ENCODE measurements around the gene KCNE1.

Gene KCNE1

DNA sequence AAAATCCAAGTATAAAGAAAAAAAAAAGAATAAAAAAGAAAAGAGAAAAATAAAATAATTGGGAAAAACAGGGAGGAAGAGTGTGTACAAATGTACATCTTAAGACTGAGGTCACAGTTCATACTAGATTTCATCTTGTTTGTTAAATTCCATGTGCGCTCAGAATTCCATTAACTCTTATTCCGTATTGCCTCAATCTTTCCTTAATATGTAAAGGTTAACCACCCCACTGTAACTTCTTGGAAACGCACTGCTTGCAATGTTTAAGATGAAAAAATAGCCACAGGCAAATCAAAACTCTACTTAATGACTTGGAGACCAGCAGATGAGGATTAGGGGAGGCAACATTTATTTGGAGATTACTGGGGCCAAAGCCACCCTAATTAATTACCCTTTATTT, 23.9 kb upstream of the KCNE1 start:
- DNase-seq (ENCODE audit: low read depth in 3 of 3) = no peak

DNA sequence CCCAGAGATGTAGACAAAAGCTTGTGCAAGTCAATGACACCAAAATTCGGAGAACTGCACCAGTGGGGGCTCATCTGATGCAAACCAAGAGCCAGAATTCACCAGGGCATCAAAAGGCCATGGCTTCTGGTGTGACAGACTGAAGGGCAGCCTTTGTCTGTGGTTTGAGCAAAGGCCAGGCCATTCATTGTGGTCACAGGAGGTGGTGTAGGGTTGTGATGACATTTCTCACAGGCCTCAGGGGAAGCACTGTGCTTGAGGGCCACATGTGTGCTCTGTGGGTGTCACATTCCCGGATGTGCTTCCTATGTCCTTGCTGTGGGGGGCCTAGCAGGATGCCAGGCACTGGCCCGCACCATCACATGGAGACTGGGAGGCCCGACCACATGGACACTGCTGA, 22.5 kb upstream of the KCNE1 start:
- no peak for DNase-seq (ENCODE audit: low read depth in 3 of 3)

DNA sequence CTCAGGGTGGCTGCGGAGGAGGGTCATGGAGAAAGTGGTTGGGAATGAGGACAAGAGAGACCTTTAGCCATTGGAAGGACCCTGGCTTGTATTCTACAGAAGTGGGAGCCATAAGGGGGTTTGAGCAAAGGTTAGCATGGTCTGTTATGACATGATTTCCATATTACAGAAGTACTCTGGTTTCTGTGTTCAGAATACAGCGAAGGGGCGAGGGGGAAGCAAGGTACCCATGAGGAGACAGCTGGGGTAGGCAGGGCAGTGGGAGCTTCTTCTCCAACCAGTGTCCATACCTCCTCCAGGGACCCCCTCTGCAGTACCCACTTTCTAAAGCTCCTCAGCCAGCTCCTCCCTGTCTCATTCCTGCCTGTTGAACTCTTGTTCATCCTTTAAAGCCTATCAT, 21.9 kb upstream of the KCNE1 start:
- no peak for DNase-seq (ENCODE audit: low read depth in 3 of 3)

GRCh38 chr21:34531399-34531798, 19.4 kb upstream of the KCNE1 start:
- DNase-seq (ENCODE audit: low read depth in 3 of 3) = no peak

- DNase-seq (ENCODE audit: low read depth in 3 of 3) = no peak
Observed at GRCh38 chr21:34530261-34530660, 18.3 kb upstream of the KCNE1 start.

DNA sequence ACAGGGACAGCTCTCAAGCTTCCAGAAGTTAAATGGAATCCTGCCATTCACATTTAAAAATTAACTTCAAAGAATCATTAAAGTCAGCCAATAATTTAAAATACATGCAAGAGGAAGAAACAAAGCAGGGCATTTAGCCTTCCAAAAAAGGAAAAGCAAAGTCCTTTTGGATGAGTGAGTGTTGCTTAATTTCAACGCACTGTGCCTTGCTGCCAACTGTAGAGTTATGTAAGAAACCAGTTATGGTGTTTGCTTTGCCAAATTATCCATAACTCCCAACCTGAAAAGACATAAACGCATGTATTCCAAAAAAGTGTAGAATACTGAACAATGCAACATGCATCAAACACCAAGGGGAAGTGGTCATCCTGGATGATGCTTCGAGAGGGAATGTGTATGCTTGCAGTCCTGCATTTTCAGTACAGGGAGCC, 16.1 kb upstream of the KCNE1 start:
- no peak for DNase-seq (ENCODE audit: low read depth in 3 of 3)

GRCh38 chr21:34526618-34527290, 14.7 kb upstream of the KCNE1 start:
- DNase-seq (ENCODE audit: low read depth in 3 of 3) = peak; percentile 16 to 48 (median 29)

DNA sequence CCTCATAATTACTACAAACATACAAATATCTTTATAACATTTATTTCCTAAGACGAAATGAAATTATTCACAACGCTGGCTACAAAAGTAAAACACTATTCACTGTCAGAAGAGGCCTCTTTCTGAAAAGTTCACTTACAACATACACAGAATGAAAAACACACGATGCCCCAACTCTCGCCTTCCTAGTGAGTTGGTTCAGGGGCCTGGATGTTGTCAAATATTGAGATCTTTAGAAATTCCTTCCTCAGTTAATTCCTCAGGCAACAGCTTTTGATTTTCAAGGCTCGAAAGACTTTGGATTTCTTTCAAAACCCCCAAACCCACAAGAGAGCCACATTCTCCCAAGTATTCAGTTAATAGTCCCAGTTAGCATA, 14.2 kb upstream of the KCNE1 start:
- DNase-seq (ENCODE audit: low read depth in 3 of 3) = no peak

- no peak for DNase-seq (ENCODE audit: low read depth in 3 of 3)
Observed at GRCh38 chr21:34524646-34525601, 12.9 kb upstream of the KCNE1 start.

- DNase-seq (ENCODE audit: low read depth in 3 of 3) = no peak
Observed at GRCh38 chr21:34523019-34523555, 11.1 kb upstream of the KCNE1 start.

DNA sequence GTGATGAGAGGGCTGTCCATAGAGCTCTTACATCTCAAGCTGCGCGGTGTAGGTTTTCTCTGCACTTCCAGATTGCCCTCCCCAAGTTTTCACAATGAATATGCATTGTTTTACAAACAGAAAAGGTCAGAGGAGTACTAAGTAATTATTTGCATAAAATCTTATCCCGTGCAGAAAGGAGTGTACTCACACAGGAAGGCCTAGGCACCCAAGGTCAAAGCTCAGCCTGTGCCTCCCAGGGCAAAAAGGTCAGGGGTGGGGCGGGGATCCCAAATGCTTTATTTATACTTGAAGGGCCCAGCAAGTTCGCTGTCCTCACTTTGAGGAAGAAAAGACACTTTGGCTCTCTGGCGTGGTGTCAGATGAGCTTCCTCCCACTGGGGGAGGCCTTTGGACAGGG, 10.3 kb upstream of the KCNE1 start:
- no peak for DNase-seq (ENCODE audit: low read depth in 3 of 3)

DNA sequence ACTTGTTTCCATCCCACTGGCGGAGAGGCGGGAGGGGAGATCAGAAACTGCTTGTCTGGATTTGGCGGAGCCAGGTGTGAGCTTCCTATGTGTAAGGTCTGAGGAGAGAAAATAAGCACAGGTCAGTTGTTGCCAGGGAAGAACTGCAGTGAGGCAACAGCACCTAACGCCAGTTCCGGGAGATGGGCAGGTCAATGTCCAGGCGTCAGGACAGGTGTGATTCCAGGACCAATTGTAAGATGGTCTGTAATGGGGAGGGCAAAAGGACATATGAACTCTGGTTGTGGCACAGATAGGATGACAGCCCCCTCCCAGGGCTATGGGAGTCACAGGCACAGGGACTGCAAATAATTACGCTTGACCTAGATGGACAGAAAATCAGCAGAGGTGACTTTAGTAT, 9.6 kb upstream of the KCNE1 start:
- no peak for DNase-seq (ENCODE audit: low read depth in 3 of 3)

DNA sequence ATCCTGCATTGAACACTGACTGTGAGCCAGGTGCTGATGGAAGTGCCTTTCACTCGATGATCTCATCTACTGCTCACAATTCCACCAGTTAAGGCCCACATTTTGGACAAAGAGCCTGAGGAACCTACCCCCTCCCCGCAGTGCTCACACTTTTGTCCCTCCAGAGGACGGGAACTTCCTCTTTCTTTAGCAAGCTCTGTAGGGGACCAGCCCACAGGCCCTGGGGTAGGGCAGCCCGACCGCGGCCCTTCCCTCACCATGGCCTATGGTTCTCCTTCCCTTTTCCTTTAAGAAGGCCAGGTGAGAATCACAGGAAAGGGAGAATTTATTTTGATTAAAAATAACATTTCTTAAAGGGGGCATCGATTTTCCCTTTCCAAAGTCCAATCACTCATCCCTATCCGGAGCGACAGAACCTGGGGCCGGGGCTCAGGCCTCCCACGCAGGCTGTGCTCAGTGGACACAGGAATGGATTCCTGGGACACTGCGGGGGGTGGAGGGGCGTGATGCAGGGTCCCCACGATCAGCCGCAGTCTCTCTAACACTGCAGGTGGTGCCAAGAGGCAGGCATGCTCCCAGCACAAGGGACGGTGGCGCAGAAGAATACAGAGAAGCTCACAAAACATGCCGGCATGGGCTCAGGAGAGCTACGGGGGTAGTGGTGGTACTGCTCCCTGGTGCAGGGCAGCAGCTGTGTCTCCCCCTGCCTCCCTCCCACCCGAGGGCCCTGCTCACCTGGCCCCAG, 8.9 kb upstream of the KCNE1 start:
- no peak for DNase-seq (ENCODE audit: low read depth in 3 of 3)

DNA sequence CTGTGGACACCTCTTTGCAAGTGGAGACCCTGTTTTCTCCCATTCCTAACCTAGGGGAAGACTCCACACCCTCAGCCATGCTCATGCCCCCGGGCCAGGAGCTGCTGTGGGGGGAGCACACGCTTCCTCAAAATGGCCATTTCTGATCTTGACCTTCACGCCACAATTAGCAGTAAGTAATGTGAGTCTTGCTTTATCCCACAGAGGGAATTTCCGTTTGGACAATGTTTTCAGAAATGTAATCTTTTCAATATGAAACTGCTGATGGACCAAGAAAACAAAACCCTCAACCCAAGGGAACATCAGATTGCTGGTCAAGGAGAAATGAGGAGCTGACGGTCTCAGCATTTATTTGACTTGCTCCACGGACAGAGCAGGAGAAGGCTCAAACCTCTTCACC, 8.3 kb upstream of the KCNE1 start:
- no peak for DNase-seq (ENCODE audit: low read depth in 3 of 3)

GRCh38 chr21:34519694-34520093, 7.7 kb upstream of the KCNE1 start:
- no peak for DNase-seq (ENCODE audit: low read depth in 3 of 3)

- DNase-seq (ENCODE audit: low read depth in 3 of 3) = no peak
Observed at GRCh38 chr21:34519016-34519415, 7.0 kb upstream of the KCNE1 start.

- no peak for DNase-seq (ENCODE audit: low read depth in 3 of 3)
Observed at GRCh38 chr21:34518301-34518700, 6.3 kb upstream of the KCNE1 start.

DNA sequence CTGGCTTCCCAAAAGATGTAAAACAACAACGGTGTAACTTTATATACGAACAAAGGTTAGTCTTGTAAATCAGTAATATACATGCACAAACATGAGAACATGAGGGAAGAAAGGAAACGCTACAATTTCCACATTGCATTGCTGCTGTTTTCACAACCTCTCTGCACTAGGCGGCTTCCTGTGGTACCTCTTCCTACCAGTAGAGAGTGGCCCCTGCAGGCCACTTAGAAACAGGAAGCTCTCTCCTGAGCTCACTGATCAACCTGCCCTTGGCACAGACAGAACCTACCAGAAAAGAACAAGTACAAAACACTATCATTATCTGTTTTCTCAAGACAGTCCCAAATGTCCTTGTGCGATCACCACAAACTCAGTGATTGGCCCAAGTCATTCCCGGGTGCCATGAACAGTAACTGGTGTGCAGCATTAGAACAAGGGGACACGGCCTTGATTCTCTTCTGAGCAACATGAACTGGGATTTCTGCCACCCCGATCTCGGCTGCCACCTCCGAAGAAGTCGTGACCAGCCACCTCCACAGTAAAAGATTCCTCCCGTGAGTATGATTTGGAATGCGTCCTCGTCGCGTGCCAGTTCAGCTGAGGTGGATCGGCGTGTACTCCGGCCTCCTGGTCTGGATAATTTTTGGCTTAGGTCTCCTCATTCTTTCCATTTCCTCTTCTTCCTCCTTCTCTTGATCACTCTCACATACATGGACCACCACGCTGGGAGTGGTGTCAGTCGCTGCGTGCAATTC, 5.7 kb upstream of the KCNE1 start:
- DNase-seq (ENCODE audit: low read depth in 3 of 3) = no peak

DNA sequence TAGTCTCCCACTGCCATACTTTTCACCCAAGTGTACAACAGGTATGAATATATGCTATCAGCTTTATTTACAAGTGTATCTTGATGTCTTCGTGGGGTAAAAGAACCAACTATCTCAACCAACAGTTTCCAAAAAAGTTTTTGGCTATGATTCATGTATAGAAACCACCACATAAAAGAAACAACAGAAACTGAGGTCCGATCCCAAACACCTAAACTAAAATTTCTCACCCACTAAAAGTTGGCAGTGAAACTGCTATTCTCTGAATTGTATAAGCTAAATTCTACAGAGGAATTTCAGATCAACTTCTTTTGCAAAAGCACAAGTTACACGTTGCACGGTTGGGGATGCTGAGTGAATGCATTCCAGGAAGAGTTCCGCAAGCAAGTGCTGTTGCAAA, 5.0 kb upstream of the KCNE1 start:
- no peak for DNase-seq (ENCODE audit: low read depth in 3 of 3)

DNA sequence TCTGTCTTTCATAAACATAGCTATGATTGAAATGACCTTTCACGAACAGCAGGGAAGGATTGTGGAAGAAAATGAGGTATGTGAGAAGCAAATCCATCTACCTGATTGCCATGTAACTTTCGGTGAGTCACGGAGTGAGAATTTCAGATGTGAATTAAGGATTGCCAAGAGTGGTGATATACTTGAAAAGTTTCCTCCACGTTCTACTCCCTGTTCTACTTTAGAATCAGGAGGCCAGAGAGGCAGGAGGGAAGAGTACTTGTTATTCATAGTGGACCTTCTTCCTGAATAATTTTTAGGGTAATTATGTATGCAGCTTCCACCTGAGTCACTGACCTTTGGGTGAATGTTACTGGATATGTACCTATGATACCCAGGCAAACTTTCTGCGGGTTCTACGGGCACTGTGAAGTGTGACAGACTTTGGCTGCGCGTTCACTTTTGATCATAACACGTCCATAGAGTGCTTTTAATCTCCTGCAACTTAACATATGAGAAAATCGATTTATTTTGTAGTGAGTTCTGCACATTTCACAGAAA, 2.6 kb upstream of the KCNE1 start:
- DNase-seq (ENCODE audit: low read depth in 3 of 3) = no peak

GRCh38 chr21:34513129-34513675, 1.2 kb upstream of the KCNE1 start:
- no peak for DNase-seq (ENCODE audit: low read depth in 3 of 3)
